Measurements from ENCODE around the gene YIPF2. TPM values are rescaled to one million over a fixed set of nuclear protein-coding genes. Genes with fewer than 3 reads are reported as not detected.

YIPF2 gene
- total RNA-seq = 10 to 100 TPM; 54.5 to 99.1 (median 74.4) TPM
- polyA plus RNA-seq = 10 to 100 TPM; 21.1 to 98.9 (median 40.4) TPM
- long read RNA-seq, donor 1, transcript YIPF2-201 (10 exons, 2,087 nt) = major isoform, 5 of 41 reads
- long read RNA-seq, donor 1, partial matches to known transcripts = 29 of 41 reads
- long read RNA-seq, donor 1, other reads (novel, unspliced or antisense) = 0 of 41 reads
- long read RNA-seq, donor 2, partial matches to known transcripts = 103 of 107 reads
- long read RNA-seq, donor 2, other reads (novel, unspliced or antisense) = 0 of 107 reads
- long read RNA-seq, donor 3, transcript YIPF2-204 (10 exons, 1,550 nt) = major isoform, 5 of 8 reads
- long read RNA-seq, donor 3, partial matches to known transcripts = 0 of 8 reads
- long read RNA-seq, donor 3, other reads (novel, unspliced or antisense) = 0 of 8 reads
- long read RNA-seq, donor 4, transcript YIPF2-201 (10 exons, 2,087 nt) = minor isoform, 8 of 21 reads
- long read RNA-seq, donor 4, transcript YIPF2-204 (10 exons, 1,550 nt) = major isoform, 9 of 21 reads
- long read RNA-seq, donor 4, partial matches to known transcripts = 0 of 21 reads
- long read RNA-seq, donor 4, other reads (novel, unspliced or antisense) = 4 of 21 reads
- long read RNA-seq, donor 5, transcript YIPF2-201 (10 exons, 2,087 nt) = major isoform, 59 of 135 reads
- long read RNA-seq, donor 5, transcript YIPF2-204 (10 exons, 1,550 nt) = minor isoform, 44 of 135 reads
- long read RNA-seq, donor 5, partial matches to known transcripts = 12 of 135 reads
- long read RNA-seq, donor 5, other reads (novel, unspliced or antisense) = 20 of 135 reads
- long read RNA-seq, donor 6, transcript YIPF2-201 (10 exons, 2,087 nt) = major isoform, 12 of 17 reads
- long read RNA-seq, donor 6, partial matches to known transcripts = 1 of 17 reads
- long read RNA-seq, donor 6, other reads (novel, unspliced or antisense) = 3 of 17 reads
- long read RNA-seq, donor 7, partial matches to known transcripts = 14 of 20 reads
- long read RNA-seq, donor 7, other reads (novel, unspliced or antisense) = 0 of 20 reads
- long read RNA-seq, donor 8, transcript YIPF2-204 (10 exons, 1,550 nt) = minor isoform, 6 of 92 reads
- long read RNA-seq, donor 8, transcript YIPF2-201 (10 exons, 2,087 nt) = major isoform, 7 of 92 reads
- long read RNA-seq, donor 8, partial matches to known transcripts = 67 of 92 reads
- long read RNA-seq, donor 8, other reads (novel, unspliced or antisense) = 11 of 92 reads
- long read RNA-seq, donor 9, partial matches to known transcripts = 0 of 1 reads
- long read RNA-seq, donor 9, other reads (novel, unspliced or antisense) = 0 of 1 reads
- long read RNA-seq, donor 10, partial matches to known transcripts = 0 of 5 reads
- long read RNA-seq, donor 10, other reads (novel, unspliced or antisense) = 0 of 5 reads

DNA sequence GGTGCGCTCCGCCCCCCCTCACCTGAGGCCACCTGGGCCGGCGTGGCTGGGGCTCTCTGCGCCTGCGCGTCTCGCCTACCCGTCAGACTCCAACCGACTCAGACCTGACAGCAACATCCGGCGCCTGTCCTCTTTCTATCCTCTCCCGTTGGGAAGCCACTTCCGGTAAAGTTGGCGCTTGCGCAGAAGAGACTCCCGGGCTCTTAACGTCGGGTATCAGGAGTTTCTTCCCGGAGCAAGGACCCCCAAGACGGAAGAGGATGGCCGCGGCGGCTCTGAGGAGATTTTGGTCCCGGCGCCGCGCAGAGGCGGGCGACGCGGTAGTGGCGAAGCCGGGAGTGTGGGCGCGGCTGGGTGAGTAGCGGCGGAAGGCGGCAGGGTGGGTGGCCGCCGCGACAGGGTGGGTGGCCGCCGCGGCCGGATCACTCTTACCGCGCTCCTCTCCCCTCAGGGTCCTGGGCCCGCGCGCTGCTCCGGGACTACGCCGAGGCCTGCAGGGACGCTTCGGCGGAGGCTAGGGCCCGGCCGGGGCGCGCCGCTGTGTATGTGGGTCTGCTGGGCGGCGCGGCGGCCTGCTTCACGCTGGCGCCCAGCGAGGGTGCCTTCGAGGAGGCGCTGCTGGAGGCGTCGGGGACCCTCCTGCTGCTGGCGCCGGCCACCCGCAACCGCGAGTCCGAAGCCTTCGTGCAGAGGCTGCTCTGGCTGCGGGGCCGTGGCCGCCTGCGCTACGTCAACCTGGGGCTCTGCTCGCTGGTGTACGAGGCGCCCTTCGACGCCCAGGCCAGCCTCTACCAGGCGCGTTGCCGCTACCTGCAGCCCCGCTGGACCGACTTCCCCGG, at the start of gene YIPF2, which contains the start of gene TIMM29:
TSS of gene YIPF2 (minus strand) at position 77 of the 839 bp plus-strand sequence. CDS start 229 bp downstream, outside the sequence.
TSS of gene TIMM29 (plus strand) at position 249 of the 839 bp plus-strand sequence. CDS start at position 261, 12 bp downstream.
- intact Hi-C loops (cut with DNase I) = loop anchor here in 1 of 2 donors (5.0 kb wide), 1 partner anchor 56 kb away; the partner anchor contains the start of gene CARM1

DNA sequence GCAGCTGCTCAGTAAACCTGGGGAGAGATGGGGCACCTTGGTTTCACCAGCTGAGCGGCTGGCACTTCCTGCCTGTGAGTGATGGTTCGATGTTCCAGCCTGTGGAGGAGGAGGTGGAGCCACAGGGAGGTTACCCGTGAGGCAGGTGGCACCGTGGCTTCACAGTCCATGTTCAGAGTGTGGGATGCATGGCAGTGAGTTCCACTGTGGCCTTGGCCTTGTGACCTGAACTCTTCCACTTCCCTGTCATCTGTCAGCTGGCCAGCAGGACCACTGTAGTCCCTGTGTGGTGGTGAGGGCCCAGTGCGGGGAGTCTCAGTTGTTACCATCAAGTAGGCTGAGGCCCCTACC, 49.3 kb upstream of the YIPF2 start:
- Histone ChIP-seq H3K4me1 (replicated peaks in 1 of 2) (peaks cover 19 to 23% of the 10 kb centered on the region in 2 donors), H3K9me3 (replicated peaks in 1 of 3) (no peaks in the 10 kb centered on the region), H3K36me3 (replicated peaks in 1 of 2) (no peaks in the 10 kb centered on the region), H3K27ac (no peak overlapping the region), H3K27me3 (no peaks in the 10 kb centered on the region), H3K4me3 (no peak overlapping the region)
- no peak for TF ChIP-seq CTCF (IDR thresholded peaks at IDR 0.05)
- no peak for TF ChIP-seq POLR2A (IDR thresholded peaks at IDR 0.05)
- no peak for DNase-seq
- WGBS, 4 donors = 85 to 100% (median 93%) methylated on average over 1 to 5 of the region's 5 CpGs
- intact Hi-C loops (cut with DNase I) = no loop called here

More for the DNA sequence above, at the start of gene YIPF2, which contains the start of gene TIMM29:
- Histone ChIP-seq H3K27ac (peak within 1 kb of the TSS in 4 of 5 donors; percentile 78 to 93 (median 84)), H3K4me3 (peak within 1 kb of the TSS; percentile 36 to 97 (median 73)), H3K27me3 (no peaks in the 10 kb centered on the region), H3K4me1 (replicated peaks in 1 of 2) (peaks cover 14 to 28% of the 10 kb centered on the region in 2 donors), H3K36me3 (replicated peaks in 1 of 2) (peaks cover 0 to 27% of the 10 kb centered on the region in 2 donors), H3K9me3 (replicated peaks in 1 of 3) (no peaks in the 10 kb centered on the region)
- TF ChIP-seq POLR2A (IDR thresholded peaks at IDR 0.05) (peak; percentile 28 to 91), CTCF (IDR thresholded peaks at IDR 0.05) (no peak)
- 0 to 1% (median 0%) methylated on average over 27 to 96 of the region's 96 CpGs; no CpG with 5 or more reads in 1 of the 4 donors for WGBS, 4 donors
- peak; percentile 96 to 99 (median 98) for DNase-seq

GRCh38 chr19:10976131-10976892, 47.9 kb upstream of the YIPF2 start:
- WGBS, 4 donors = 56 to 68% (median 67%) methylated on average over 15 to 19 of the region's 19 CpGs
- peak overlapping the region in 3 of 5 donors; percentile 28 to 67 (median 30) for H3K27ac ChIP-seq

More at GRCh38 chr19:10976131-10976892, 47.9 kb upstream of the YIPF2 start:
- Histone ChIP-seq H3K27me3 (no peaks in the 10 kb centered on the region), H3K9me3 (replicated peaks in 1 of 3) (no peaks in the 10 kb centered on the region), H3K4me3 (peak overlapping the region in 1 of 4 donors; percentile 24), H3K4me1 (replicated peaks in 1 of 2) (peaks cover 19 to 23% of the 10 kb centered on the region in 2 donors), H3K36me3 (replicated peaks in 1 of 2) (no peaks in the 10 kb centered on the region)
- intact Hi-C loops (cut with DNase I) = no loop called here
- peak in 1 of 7 donors; percentile 32 for DNase-seq
- TF ChIP-seq CTCF (IDR thresholded peaks at IDR 0.05) = no peak
- no peak for TF ChIP-seq POLR2A (IDR thresholded peaks at IDR 0.05)
